ENCODE measurements around the gene KRT16. TPM values are rescaled to one million over a fixed set of nuclear protein-coding genes. Genes with fewer than 3 reads are reported as not detected.
"Not testable (repeated sequence)": the region's sequence is repeated elsewhere in the genome, so short reads cannot be mapped to it uniquely, and the experiment has no call there.

KRT16 gene
- total and polyA plus RNA-seq, 8 donors, result 1.1 to 32.8 (median 1.3) TPM; not detected in 5

DNA sequence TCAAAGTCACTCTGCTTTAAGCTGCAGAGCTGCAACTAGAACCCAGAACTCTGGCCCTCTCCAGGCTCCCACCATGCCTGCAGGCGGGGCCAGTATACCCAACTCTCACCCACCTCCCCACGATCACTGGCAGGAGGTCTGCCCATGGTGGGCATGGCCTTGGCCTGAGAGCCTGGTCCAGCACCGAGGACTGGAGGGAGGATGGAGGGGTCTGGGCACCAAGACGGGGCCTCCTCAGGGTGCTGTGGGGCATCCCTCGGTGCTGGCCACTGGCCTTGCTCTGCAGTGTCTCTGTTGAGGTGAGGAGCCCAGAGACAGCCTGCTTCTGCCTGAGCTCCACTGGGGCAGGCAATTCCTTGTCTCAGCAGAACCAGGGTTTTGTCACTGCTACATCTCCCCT lies 1.5 kb upstream of the KRT16 start:
- TF ChIP-seq POLR2A (IDR thresholded peaks at IDR 0.05) (no peak), EP300 (IDR thresholded peaks at IDR 0.05) (no peak), POLR2AphosphoS5 (IDR thresholded peaks at IDR 0.05) (no peak)
- TF ChIP-seq, protein P1, sequence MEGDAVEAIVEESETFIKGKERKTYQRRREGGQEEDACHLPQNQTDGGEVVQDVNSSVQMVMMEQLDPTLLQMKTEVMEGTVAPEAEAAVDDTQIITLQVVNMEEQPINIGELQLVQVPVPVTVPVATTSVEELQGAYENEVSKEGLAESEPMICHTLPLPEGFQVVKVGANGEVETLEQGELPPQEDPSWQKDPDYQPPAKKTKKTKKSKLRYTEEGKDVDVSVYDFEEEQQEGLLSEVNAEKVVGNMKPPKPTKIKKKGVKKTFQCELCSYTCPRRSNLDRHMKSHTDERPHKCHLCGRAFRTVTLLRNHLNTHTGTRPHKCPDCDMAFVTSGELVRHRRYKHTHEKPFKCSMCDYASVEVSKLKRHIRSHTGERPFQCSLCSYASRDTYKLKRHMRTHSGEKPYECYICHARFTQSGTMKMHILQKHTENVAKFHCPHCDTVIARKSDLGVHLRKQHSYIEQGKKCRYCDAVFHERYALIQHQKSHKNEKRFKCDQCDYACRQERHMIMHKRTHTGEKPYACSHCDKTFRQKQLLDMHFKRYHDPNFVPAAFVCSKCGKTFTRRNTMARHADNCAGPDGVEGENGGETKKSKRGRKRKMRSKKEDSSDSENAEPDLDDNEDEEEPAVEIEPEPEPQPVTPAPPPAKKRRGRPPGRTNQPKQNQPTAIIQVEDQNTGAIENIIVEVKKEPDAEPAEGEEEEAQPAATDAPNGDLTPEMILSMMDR (IDR thresholded peaks at IDR 0.05), result no peak
- WGBS, 5 donors, result 67 to 91% (median 87%) methylated on average over 3 to 5 of the region's 5 CpGs
- Histone ChIP-seq H3K36me3 (no peaks in the 10 kb centered on the region), H3K4me1 (no peaks in the 10 kb centered on the region), H3K27me3 (peaks cover 0 to 86% (median 3%) of the 10 kb centered on the region in 3 donors), H3K27ac (no peak overlapping the region), H3K9me3 (no peaks in the 10 kb centered on the region), H3K4me3 (no peak overlapping the region)
- no peak for DNase-seq
- intact Hi-C loops (cut with DNase I; ENCODE audit: low total_unique reads), result no loop called here

DNA sequence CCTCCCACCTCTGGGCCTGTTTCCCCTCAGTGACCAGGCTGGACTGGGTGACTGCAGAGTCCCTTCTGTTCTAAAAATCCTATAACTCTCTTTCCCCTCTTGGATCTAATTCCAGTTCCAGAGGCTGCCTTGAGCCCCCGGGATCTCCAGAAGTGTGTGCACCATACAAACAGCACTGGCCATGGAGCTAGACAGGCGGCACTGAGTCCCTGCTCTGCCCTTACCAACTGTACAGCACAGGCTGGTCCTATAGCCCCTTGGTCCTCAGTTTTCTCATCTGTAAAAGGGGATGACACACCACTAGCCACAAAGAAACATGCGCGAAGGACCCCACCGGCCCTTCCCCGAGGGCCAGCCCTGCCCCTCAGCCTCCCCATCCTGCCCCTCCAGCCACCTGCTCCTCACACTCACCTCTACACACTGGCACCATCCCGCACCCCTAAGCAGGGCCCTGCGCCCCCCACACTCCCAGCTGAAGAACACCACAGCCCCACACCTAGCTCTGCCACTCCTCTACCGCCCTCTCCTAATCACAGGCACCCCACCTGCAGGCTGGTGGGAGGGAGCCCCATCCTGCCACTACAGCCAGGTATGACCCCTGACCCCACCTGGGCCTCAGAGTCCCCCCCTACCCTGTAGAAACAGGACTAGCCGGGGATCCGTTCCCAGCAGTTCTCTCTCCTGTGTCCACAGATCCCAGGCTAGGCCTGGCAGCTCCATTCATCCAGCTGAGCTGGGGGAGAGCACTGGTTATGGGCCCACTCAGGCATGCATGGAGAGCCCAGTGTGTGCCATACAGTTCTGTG lies 913 bp upstream of the KRT16 start:
- Histone ChIP-seq H3K27ac (no peak overlapping the region), H3K9me3 (no peaks in the 10 kb centered on the region), H3K36me3 (no peaks in the 10 kb centered on the region), H3K27me3 (peaks cover 0 to 80% (median 3%) of the 10 kb centered on the region in 3 donors), H3K4me1 (no peaks in the 10 kb centered on the region), H3K4me3 (no peak overlapping the region)
- no peak for DNase-seq
- 66 to 89% (median 84%) methylated on average over 7 to 11 of the region's 11 CpGs for WGBS, 5 donors
- intact Hi-C loops (cut with DNase I; ENCODE audit: low total_unique reads), result no loop called here
- TF ChIP-seq POLR2A (IDR thresholded peaks at IDR 0.05), result no peak
- TF ChIP-seq EP300 (IDR thresholded peaks at IDR 0.05), result no peak
- TF ChIP-seq POLR2AphosphoS5 (IDR thresholded peaks at IDR 0.05), result no peak
- TF ChIP-seq, protein P1 (IDR thresholded peaks at IDR 0.05), result no peak

DNA sequence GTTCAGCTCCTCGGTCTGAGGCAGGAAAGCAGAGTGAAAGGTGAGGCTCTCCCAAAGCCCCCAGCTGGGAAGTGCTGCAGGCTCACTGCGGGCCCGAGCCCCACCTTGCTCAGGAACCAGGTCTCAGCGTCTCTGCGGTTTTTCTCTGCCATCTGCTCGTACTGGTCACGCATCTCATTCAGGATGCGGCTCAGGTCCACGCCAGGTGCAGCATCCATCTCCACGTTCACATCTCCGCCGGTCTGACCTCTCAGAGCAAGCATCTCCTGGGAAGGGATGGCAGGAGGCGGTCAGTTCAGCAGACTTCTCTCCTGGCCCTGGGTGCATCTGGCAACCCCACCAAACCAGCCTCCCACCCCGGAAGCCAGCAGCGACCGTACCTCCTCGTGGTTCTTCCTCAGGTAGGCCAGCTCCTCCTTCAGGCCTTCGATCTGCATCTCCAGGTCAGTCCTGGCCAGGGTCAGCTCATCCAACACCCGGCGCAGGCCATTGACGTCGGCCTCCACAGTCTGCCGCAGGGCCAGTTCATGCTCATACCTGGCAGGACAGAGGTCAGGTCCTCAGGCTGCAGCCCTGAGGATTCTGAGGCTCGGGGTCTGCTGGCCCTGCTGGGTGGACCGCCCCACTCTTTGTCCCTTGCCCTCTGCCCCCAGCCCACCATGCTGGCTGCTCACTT lies 1.5 kb downstream of the KRT16 start:
- DNase-seq, result no peak
- H3K4me1 ChIP-seq, result no peaks in the 10 kb centered on the region
- intact Hi-C loops (cut with DNase I; ENCODE audit: low total_unique reads), result no loop called here
- H3K36me3 ChIP-seq, result no peaks in the 10 kb centered on the region
- 82 to 95% (median 88%) methylated on average over 23 to 25 of the region's 25 CpGs for WGBS, 5 donors
- H3K4me3 ChIP-seq, result no peak overlapping the region
- TF ChIP-seq POLR2A (IDR thresholded peaks at IDR 0.05) (no peak), EP300 (IDR thresholded peaks at IDR 0.05) (no peak), POLR2AphosphoS5 (IDR thresholded peaks at IDR 0.05) (no peak)
- TF ChIP-seq, protein P1 (IDR thresholded peaks at IDR 0.05), result no peak
- H3K27me3 ChIP-seq, result peaks cover 0 to 59% (median 6%) of the 10 kb centered on the region in 3 donors
- no peak overlapping the region for H3K27ac ChIP-seq
- peaks cover 0 to 18% (median 12%) of the 10 kb centered on the region in 4 donors for H3K9me3 ChIP-seq

DNA sequence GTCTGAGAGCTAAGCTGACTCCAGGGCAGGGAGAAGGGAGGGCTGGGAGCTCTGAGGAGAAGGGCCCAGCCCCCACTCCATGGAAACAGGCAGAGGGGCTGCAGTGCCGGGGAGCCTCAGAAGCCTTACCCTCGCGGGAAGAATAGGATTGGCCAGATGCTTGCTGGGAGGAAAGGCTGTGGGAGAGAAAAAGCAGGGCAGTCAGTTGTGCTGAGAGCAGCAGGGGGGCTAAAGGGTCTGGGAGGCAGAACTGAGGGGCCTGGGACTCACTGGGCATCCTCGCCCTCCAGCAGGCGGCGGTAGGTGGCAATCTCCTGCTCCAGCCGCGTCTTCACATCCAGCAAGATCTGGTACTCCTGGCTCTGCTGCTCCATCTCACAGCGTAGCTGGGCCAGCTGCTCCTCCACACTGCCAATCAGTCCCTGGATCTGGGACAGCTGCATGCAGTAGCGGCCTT lies 2.5 kb downstream of the KRT16 start:
- H3K36me3 ChIP-seq; H3K4me1 ChIP-seq; DNase-seq; intact Hi-C loops (cut with DNase I; ENCODE audit: low total_unique reads); H3K27ac ChIP-seq; H3K4me3 ChIP-seq: not testable (repeated sequence)
- peaks cover 0 to 19% (median 15%) of the 10 kb centered on the region in 4 donors for H3K9me3 ChIP-seq
- peaks cover 0 to 56% (median 3%) of the 10 kb centered on the region in 3 donors for H3K27me3 ChIP-seq
- WGBS, 5 donors, result 9 to 33% (median 24%) methylated on average over 3 to 10 of the region's 10 CpGs

DNA sequence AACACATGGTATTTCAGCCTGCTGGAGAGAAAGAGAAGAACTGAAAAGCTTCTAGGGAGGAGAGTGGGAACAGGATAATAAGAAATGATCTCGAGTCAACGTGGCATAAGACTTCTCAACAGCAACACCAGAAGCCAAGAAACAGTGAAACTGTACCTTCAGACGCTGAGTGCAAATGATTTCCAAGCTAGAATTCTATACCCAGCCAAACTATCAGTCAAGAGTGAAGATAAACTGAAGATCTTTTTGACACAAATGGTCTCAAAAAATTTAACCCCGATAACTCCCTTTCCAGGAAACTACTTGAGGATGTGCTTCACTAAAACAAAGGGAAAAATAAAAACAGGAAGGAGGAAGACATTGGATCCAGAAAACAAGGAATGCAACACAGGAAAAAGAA lies 5.6 kb downstream of the KRT16 start:
- H3K36me3 ChIP-seq; H3K27ac ChIP-seq; H3K4me3 ChIP-seq; DNase-seq; intact Hi-C loops (cut with DNase I; ENCODE audit: low total_unique reads); H3K4me1 ChIP-seq: not testable (repeated sequence)
- Histone ChIP-seq H3K27me3 (peaks cover 0 to 32% (median 3%) of the 10 kb centered on the region in 3 donors), H3K9me3 (peaks cover 0 to 19% (median 15%) of the 10 kb centered on the region in 4 donors)
- 64 to 95% (median 69%) methylated on average over 4 of the region's 4 CpGs for WGBS, 5 donors

Data from stomach (tissue), 9 donors.